Spleen (tissue), 7 donors: ENCODE data around the gene DHRSX.

Experiments used
- CTCF ChIP-seq, 11 experiments: fragments of 200-600 bp in 7 of 11; fragments of 450-650 bp in 4 of 11; sonication (generic) in 4 of 11; IDR thresholded peaks in 8 of 11; conservative IDR thresholded peaks in 3 of 11; 1 replicate in 7 of 11; 2 replicates in 4 of 11; pipeline versions ENCODE4 v1.4.0 to v1.8.0; 2016 to 2021; ENCODE audit warnings: antibody characterized with exemption in 11 of 11, inconsistent platforms in 4 of 11, mild to moderate bottlenecking in 1 of 11
- POLR2A ChIP-seq, 3 donors: fragments of 450-650 bp; IDR thresholded peaks; one replicate each; pipeline ENCODE4 v1.5.1; 2017; ENCODE audit warnings: antibody characterized with exemption in 3 of 3, mild to moderate bottlenecking in 1 of 3
- donor health status: DM: no; HTN: no; CAD: no; lungs with moderate emphysema.
- donor health status: DM: no; HTN: no; CAD: no.
- donor health status: DM: no; HTN: no; CAD: no.

DNA sequence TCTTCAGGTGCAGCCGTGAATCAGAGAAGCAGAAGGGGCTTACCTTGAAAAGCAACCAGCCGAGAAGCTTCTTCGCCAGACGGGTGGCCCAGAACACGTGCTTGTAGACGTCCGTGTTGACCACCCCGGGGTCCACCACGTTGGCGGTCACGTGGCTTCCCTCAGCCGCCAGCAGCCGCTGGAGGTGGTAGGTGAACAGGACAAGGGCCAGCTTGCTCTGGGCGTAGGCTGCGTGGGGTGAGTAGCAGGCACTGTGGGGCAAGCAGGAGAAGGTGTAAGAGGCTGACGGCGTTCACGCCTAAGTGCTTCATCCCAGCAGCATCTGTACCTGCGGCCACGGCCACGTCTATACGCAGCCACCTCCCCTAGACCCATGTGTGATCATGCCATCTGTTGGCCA, 257.8 kb downstream of the DHRSX start:
- TF ChIP-seq CTCF (IDR thresholded peaks at IDR 0.05 in 8 of 11, conservative IDR thresholded peaks at IDR 0.05 in 3 of 11) (no peak), POLR2A (IDR thresholded peaks at IDR 0.05) (no peak)
